Endodermal cell (in vitro differentiated cells): ENCODE results near the gene HLA-DPB1. TPM values are rescaled to one million over a fixed set of nuclear protein-coding genes. Genes with fewer than 3 reads are reported as not detected.

Experiments used
- DNase-seq: peaks from one replicate; pipeline ENCODE4 v3.0.0-alpha.2; 2017
- H3K27ac ChIP-seq: 2 replicates; pipeline ENCODE4 v1.5.1; 2013; ENCODE audit warnings: mild to moderate bottlenecking, low read depth, low read length, moderate library complexity
- H3K27me3 ChIP-seq: 2 replicates; pipeline ENCODE4 v1.6.1; 2013; ENCODE audit warnings: mild to moderate bottlenecking, low read length, moderate library complexity; ENCODE audit not compliant: insufficient read depth, control insufficient read depth, poor library complexity, severe bottlenecking
- H3K36me3 ChIP-seq: 2 replicates; pipeline ENCODE4 v1.7.0; 2013; ENCODE audit warnings: mild to moderate bottlenecking, low read length, moderate library complexity; ENCODE audit not compliant: control insufficient read depth, insufficient read depth
- H3K4me1 ChIP-seq: one replicate; pipeline ENCODE4 v1.7.0; 2013; ENCODE audit warnings: low read length; ENCODE audit not compliant: control insufficient read depth, insufficient read depth
- H3K4me3 ChIP-seq: 2 replicates; pipeline ENCODE4 v1.5.1; 2013; ENCODE audit warnings: mild to moderate bottlenecking, low read length, moderate library complexity
- H3K9ac ChIP-seq: 2 replicates; pipeline ENCODE4 v1.6.1; 2013; ENCODE audit warnings: mild to moderate bottlenecking, low read length, moderate library complexity; ENCODE audit not compliant: poor library complexity, severe bottlenecking; ENCODE audit errors: extremely low read depth
- H3K9me3 ChIP-seq: 2 replicates; pipeline ENCODE4 v1.6.1; 2013; ENCODE audit warnings: mild to moderate bottlenecking, low read length, moderate library complexity; ENCODE audit not compliant: control insufficient read depth
- H3K27ac Mint-ChIP-seq: 2 replicates; pipeline ENCODE4 v1.8.0; 2020; ENCODE audit warnings: mixed read lengths
- H3K27me3 Mint-ChIP-seq: 2 replicates; pipeline ENCODE4 v1.8.0; 2021; ENCODE audit warnings: mild to moderate bottlenecking, mixed read lengths; ENCODE audit not compliant: insufficient read depth
- H3K36me3 Mint-ChIP-seq: 2 replicates; pipeline ENCODE4 v1.8.0; 2020; ENCODE audit warnings: low read depth, mixed read lengths
- H3K4me1 Mint-ChIP-seq: 2 replicates; pipeline ENCODE4 v1.8.0; 2020; ENCODE audit warnings: mixed read lengths
- H3K4me3 Mint-ChIP-seq: 2 replicates; pipeline ENCODE4 v1.8.0; 2020; ENCODE audit warnings: mild to moderate bottlenecking, moderate library complexity, mixed read lengths
- H3K9me3 Mint-ChIP-seq: 2 replicates; pipeline ENCODE4 v1.8.0; 2020; ENCODE audit warnings: mild to moderate bottlenecking, mixed read lengths
- CTCF ChIP-seq: fragments of 200-600 bp; sonication (generic); conservative IDR thresholded peaks from 2 replicates; pipeline ENCODE4 v1.5.0; 2021; ENCODE audit warnings: antibody characterized with exemption, mild to moderate bottlenecking
- WGBS, 2 experiments: methylation state at CpG; one replicate each; pipeline versions ENCODE4 v1.1.5 to v1.1.7; 2013; ENCODE audit warnings: missing lambda C conversion rate in 2 of 2, mixed read lengths in 1 of 2; ENCODE audit not compliant: insufficient coverage in 1 of 2, insufficient read length in 1 of 2; 5-methylcytosine and 5-hydroxymethylcytosine counted together
- total RNA-seq, 2 donors: library from RNA; stranded (reverse); fragmentation: NEBNext Ultra II Directional in 1 of 2; extraction: Animal tissue kit (Norgen Biotek cat#: 25700) in 1 of 2; gene quantifications; 2 replicates in 1 of 2; 3 replicates in 1 of 2; pipeline ENCODE4 v1.2.1, GENCODE V29; 2021

Gene HLA-DPB1
- total RNA-seq, 2 donors from 2014 or later = 13.5 to 20.6 TPM

- H3K4me1 ChIP-seq = no peaks in the 10 kb centered on the region
- no peaks in the 10 kb centered on the region for H3K9me3 Mint-ChIP-seq
- DNase-seq = no peak
- no peak for TF ChIP-seq CTCF
- H3K9ac ChIP-seq = no peak overlapping the region
- no peak overlapping the region for H3K4me3 Mint-ChIP-seq
- no peak overlapping the region for H3K4me3 ChIP-seq
- H3K36me3 Mint-ChIP-seq = no peaks in the 10 kb centered on the region
- 89 to 100% methylated on average over 6 to 7 of the region's 7 CpGs for WGBS, 2 experiments
- no peak overlapping the region for H3K27ac Mint-ChIP-seq
- H3K36me3 ChIP-seq = no peaks in the 10 kb centered on the region
- H3K27me3 Mint-ChIP-seq = peaks cover under 1% of the 10 kb centered on the region
- no peak overlapping the region for H3K27ac ChIP-seq
- H3K27me3 ChIP-seq = peaks cover 8% of the 10 kb centered on the region
- H3K9me3 ChIP-seq = no peaks in the 10 kb centered on the region
- H3K4me1 Mint-ChIP-seq = peaks cover 1% of the 10 kb centered on the region
Observed at GRCh38 chr6:33072508-33073100, 3.2 kb upstream of the HLA-DPB1 start.

- WGBS, 2 experiments = 85 to 88% methylated on average over 5 to 8 of the region's 8 CpGs
- Mint-ChIP-seq H3K27me3 (peaks cover 8% of the 10 kb centered on the region), H3K4me1 (peaks cover 1% of the 10 kb centered on the region), H3K9me3 (no peaks in the 10 kb centered on the region), H3K27ac (no peak within 1 kb of the TSS), H3K4me3 (no peak within 1 kb of the TSS), H3K36me3 (no peaks in the 10 kb centered on the region)
- peaks cover 8% of the 10 kb centered on the region for H3K27me3 ChIP-seq
- H3K9me3 ChIP-seq = no peaks in the 10 kb centered on the region
- H3K27ac ChIP-seq = no peak within 1 kb of the TSS
- H3K9ac ChIP-seq = no peak within 1 kb of the TSS
- H3K4me3 ChIP-seq = no peak within 1 kb of the TSS
- peak; percentile 66 for DNase-seq
- H3K36me3 ChIP-seq = no peaks in the 10 kb centered on the region
- no peak for TF ChIP-seq CTCF
- H3K4me1 ChIP-seq = no peaks in the 10 kb centered on the region
Observed at GRCh38 chr6:33073431-33073871, 2.3 kb upstream of the HLA-DPB1 start, which contains the start of gene HLA-DPA1. HLA-DPA1 (minus strand) TSS chr6:33073649.

- Mint-ChIP-seq H3K27me3 (peaks cover 10% of the 10 kb centered on the region), H3K4me3 (no peak overlapping the region), H3K4me1 (peaks cover 3% of the 10 kb centered on the region), H3K9me3 (no peaks in the 10 kb centered on the region), H3K36me3 (no peaks in the 10 kb centered on the region), H3K27ac (no peak overlapping the region)
- no peaks in the 10 kb centered on the region for H3K36me3 ChIP-seq
- H3K4me3 ChIP-seq = no peak overlapping the region
- H3K4me1 ChIP-seq = no peaks in the 10 kb centered on the region
- 92 to 94% methylated on average over 2 to 4 of the region's 4 CpGs for WGBS, 2 experiments
- peaks cover 16% of the 10 kb centered on the region for H3K27me3 ChIP-seq
- no peak overlapping the region for H3K27ac ChIP-seq
- no peak for DNase-seq
- H3K9me3 ChIP-seq = no peaks in the 10 kb centered on the region
- TF ChIP-seq CTCF = no peak
- H3K9ac ChIP-seq = no peak overlapping the region
Observed at GRCh38 chr6:33075208-33075567, 602 bp upstream of the HLA-DPB1 start.
